BJ (cell line): ENCODE measurements around the gene SLC6A3. TPM values are rescaled to one million over a fixed set of nuclear protein-coding genes. Genes with fewer than 3 reads are reported as not detected.
"Not testable (repeated sequence)": the region's sequence is repeated elsewhere in the genome, so short reads cannot be mapped to it uniquely, and the experiment has no call there.

Experiments used
- CTCF ChIA-PET: fragments of 350-600 bp; formaldehyde crosslinking; extraction: SDS; loops from one replicate; lab custom pipeline; 2021; ENCODE audit warnings: antibody characterized with exemption, inconsistent platforms; lab: Yijun Ruan, JAX
- POLR2A ChIA-PET: fragments of 300-600 bp; sonication (Branson Sonifier 250); formaldehyde crosslinking; extraction: SDS; loops from one replicate; lab custom pipeline; 2021; ENCODE audit warnings: antibody characterized with exemption; lab: Charles Lee
- DNase-seq: peaks from one replicate; pipeline ENCODE4 v3.0.0-alpha.2; 2011; ENCODE audit warnings: low read depth
- H3K27me3 ChIP-seq: 2 replicates; pipeline ENCODE4 v1.6.0; 2011; ENCODE audit warnings: low read length; ENCODE audit not compliant: control insufficient read depth, insufficient read depth
- H3K36me3 ChIP-seq: 2 replicates; pipeline ENCODE4 v1.5.1; 2011; ENCODE audit warnings: low read length; ENCODE audit not compliant: control insufficient read depth, insufficient read depth
- H3K4me3 ChIP-seq: 2 replicates; pipeline ENCODE4 v1.5.1; 2011; ENCODE audit warnings: low read depth, mild to moderate bottlenecking, control low read depth, low read length
- CTCF ChIP-seq: IDR thresholded peaks from 2 replicates; pipeline ENCODE4 v1.5.1; 2011; ENCODE audit warnings: low read depth, mild to moderate bottlenecking, control low read depth, inconsistent platforms, low read length, moderate library complexity; ENCODE audit not compliant: insufficient read depth
- polyA plus RNA-seq: library from polyadenylated mRNA; depleted of rRNA; stranded (reverse); fragments of >200 nt; gene quantifications from 2 replicates; pipeline ENCODE4 v1.2.3, GENCODE V29; 2011

The SLC6A3 gene
- polyA plus RNA-seq, 1 experiment = not detected

- H3K4me3 ChIP-seq = no peak overlapping the region
- ChIA-PET CTCF (no interaction called here), POLR2A (no interaction called here)
- peaks cover 3% of the 10 kb centered on the region; the same call in 1 of the 2 replicates for H3K27me3 ChIP-seq
- TF ChIP-seq CTCF = no peak
- H3K36me3 ChIP-seq = no peaks in the 10 kb centered on the region
- DNase-seq = no peak
These were observed 81.0 kb downstream of the SLC6A3 start for GRCh38 chr5:1364211-1364610.

- POLR2A ChIA-PET = no interaction called here
These were observed 81.7 kb downstream of the SLC6A3 start for GRCh38 chr5:1363581-1363980.

DNA sequence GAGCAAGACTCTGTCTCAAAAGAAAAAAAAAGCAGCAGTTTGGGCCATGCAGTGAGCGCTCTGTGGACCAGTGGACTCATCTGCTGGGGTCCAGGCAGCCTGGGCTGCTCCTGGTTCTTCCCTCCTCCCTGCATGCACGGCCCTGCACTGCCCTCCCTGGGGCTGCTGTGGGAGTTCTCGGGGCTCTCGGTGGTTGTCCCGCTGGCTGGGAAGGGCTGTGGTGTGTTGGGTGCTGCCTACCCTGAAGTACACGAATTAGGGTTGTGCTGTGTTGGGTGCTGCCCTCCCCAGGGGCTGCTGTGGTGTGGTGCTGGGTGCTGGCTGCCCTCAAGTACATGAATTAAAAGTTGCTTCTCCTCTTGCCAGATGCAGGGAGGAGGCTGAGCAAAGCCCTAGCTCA lies 82.1 kb downstream of the SLC6A3 start:
- DNase-seq = no peak
- Histone ChIP-seq H3K27me3 (peaks cover 5% of the 10 kb centered on the region; the same call in 1 of the 2 replicates), H3K4me3 (no peak overlapping the region), H3K36me3 (no peaks in the 10 kb centered on the region)
- TF ChIP-seq CTCF = no peak
- ChIA-PET CTCF (no interaction called here), POLR2A (no interaction called here)

More at GRCh38 chr5:1363581-1363980, 81.7 kb downstream of the SLC6A3 start:
- peaks cover 3% of the 10 kb centered on the region; the same call in 1 of the 2 replicates for H3K27me3 ChIP-seq
- CTCF ChIA-PET = no interaction called here
- H3K36me3 ChIP-seq = no peaks in the 10 kb centered on the region
- no peak for DNase-seq
- no peak overlapping the region for H3K4me3 ChIP-seq
- no peak for TF ChIP-seq CTCF

- CTCF ChIA-PET = interaction anchor here (0.6 to 1.8 kb wide), 2 partner anchors 281 to 282 kb away, joined by 4 to 5 read pairs; no protein-coding TSS in a partner anchor
- POLR2A ChIA-PET = no interaction called here
- no peak for DNase-seq
- no peaks in the 10 kb centered on the region for H3K36me3 ChIP-seq
- H3K4me3 ChIP-seq = no peak overlapping the region
- peaks cover 6% of the 10 kb centered on the region; the same call in 1 of the 2 replicates for H3K27me3 ChIP-seq
- TF ChIP-seq CTCF = no peak
These were observed 82.8 kb downstream of the SLC6A3 start for GRCh38 chr5:1362242-1363015.

GRCh38 chr5:1360861-1361260 lies 84.4 kb downstream of the SLC6A3 start:
- ChIA-PET CTCF (interaction anchor here (1.8 kb wide), 1 partner anchor 284 kb away, joined by 4 read pairs; no protein-coding TSS in a partner anchor), POLR2A (no interaction called here)
- Histone ChIP-seq H3K36me3 (no peaks in the 10 kb centered on the region), H3K27me3 (peaks cover 8% of the 10 kb centered on the region), H3K4me3 (no peak overlapping the region)
- TF ChIP-seq CTCF = no peak
- no peak for DNase-seq

GRCh38 chr5:1360367-1360766 lies 84.9 kb downstream of the SLC6A3 start:
- H3K36me3 ChIP-seq, DNase-seq, POLR2A ChIA-PET, H3K4me3 ChIP-seq, H3K27me3 ChIP-seq, CTCF ChIA-PET: not testable (repeated sequence)
